Activated CD8-positive, alpha-beta memory T cell treated with anti-CD3 and anti-CD28 coated beads for 24 hours (primary cell): ENCODE measurements around the gene SCARB1.
"Not testable (repeated sequence)": the region's sequence is repeated elsewhere in the genome, so short reads cannot be mapped to it uniquely, and the experiment has no call there.

Experiments used
- DNase-seq: peaks from one replicate; pipeline ENCODE4 v3.0.0-alpha.2; 2020

Gene SCARB1, protein sequence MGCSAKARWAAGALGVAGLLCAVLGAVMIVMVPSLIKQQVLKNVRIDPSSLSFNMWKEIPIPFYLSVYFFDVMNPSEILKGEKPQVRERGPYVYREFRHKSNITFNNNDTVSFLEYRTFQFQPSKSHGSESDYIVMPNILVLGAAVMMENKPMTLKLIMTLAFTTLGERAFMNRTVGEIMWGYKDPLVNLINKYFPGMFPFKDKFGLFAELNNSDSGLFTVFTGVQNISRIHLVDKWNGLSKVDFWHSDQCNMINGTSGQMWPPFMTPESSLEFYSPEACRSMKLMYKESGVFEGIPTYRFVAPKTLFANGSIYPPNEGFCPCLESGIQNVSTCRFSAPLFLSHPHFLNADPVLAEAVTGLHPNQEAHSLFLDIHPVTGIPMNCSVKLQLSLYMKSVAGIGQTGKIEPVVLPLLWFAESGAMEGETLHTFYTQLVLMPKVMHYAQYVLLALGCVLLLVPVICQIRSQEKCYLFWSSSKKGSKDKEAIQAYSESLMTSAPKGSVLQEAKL

DNA sequence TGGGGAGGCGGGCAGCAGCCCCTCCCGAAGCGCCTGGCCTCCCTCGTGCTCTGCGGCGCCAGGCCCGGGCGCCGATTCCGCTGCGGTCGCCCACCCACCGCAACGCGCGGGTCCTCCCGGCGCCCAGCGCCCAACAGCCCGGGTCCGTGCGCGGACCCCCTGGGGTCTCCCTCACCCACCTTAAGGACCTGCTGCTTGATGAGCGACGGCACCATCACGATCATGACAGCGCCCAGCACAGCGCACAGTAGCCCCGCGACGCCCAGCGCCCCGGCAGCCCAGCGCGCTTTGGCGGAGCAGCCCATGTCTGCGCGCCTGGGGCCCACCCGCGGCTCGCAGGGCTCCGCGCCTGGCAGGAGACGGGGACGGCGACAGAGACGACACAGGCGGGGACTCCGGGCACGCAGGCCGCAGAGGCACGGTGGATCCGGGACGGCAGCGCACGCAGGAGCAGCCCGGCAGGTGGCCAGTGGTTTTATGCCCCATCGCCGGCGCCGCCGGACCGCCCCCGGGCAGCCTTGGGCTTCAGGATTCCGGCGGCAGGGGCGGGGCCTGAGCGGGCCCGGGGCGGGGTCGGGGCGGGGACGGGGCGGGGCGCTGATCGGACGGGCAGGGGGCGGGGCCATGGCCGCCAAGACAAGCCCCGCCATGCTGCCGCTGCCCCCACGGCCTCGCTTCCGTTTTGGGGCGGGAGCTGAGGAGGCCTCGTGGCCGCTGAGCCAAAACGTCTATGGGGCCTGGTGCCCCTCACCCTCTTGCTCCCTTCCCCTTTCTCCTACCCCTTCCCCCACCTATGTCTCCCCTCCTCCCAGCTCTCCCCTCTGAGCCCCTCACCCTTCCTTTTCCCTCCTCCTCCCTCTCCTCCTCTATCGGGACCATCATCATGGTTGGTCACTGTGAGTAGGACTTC, at the start of gene SCARB1:
SCARB1 (minus strand) TSS at position 449 of the 910 bp plus-strand sequence; CDS start at position 305, 144 bp downstream.
- DNase-seq: peak; percentile 95

DNA sequence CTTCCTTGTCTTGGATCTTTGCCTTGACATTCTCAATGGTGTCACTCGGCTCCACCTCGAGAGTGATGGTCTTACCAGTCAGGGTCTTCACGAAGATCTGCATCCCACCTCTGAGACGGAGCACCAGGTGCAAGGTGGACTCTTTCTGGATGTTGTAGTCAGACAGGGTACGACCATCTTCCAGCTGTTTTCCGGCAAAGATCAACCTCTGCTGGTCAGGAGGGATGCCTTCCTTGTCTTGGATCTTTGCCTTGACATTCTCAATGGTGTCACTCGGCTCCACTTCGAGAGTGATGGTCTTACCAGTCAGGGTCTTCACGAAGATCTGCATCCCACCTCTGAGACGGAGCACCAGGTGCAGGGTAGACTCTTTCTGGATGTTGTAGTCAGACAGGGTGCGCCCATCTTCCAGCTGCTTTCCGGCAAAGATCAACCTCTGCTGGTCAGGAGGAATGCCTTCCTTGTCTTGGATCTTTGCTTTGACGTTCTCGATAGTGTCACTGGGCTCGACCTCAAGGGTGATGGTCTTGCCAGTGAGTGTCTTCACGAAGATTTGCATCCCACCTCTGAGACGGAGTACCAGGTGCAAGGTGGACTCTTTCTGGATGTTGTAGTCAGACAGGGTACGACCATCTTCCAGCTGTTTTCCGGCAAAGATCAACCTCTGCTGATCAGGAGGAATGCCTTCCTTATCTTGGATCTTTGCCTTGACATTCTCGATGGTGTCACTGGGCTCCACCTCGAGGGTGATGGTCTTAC, 49.0 kb upstream of the SCARB1 start:
- not testable (repeated sequence) for DNase-seq

DNA sequence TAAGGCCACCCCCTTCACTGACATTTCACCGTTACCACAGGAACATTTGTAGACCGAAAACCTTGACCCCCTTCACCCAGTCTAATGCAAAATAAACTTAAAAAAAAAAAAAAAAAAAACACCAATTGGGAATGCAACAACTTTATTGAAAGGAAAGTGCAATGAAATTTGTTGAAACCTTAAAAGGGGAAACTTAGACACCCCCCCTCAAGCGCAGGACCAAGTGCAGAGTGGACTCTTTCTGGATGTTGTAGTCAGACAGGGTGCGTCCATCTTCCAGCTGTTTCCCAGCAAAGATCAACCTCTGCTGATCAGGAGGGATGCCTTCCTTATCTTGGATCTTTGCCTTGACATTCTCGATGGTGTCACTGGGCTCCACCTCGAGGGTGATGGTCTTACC, 47.9 kb upstream of the SCARB1 start:
- not testable (repeated sequence) for DNase-seq

DNA sequence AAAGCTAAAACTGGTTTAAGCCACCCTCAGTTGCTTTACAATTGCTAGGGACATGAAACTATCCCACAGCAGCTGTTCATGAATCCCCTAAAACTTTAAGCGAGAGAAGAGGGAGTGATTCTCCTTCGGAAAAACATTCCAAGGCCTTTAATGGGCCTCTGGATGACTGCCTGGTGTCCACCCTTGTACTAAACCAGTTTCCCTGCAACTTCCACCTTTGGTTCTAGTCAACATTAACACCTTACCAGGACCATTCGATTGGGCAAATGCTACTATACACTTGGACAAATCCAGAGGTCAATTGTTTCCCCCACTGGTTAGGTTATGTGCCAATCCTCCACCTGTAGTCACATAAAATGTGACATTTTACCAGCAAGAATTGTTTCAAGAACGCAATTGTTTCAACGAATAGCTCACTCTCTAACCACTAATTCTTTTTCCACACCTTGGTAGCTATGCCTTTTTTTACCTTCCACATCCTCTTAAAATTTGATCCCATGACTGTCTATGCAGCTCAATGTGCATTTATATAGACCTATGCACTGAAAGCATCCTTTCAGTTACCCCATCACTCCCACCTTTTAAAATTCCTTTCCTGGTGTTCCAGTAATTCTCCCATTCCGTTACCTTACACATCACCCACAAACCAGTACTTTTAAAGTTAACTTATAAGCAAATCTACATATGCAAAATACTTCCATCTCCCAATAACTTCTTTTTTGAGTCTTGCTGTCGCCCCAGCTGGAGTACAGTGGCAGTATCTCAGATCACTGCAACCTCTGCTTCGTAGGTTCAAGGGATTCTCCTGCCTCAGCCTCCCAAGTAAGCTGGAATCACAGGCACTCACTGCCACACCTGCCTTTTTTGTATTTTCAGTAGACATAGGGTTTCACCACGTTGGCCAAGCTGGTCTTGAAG, 47.2 kb upstream of the SCARB1 start:
- no peak for DNase-seq

DNA sequence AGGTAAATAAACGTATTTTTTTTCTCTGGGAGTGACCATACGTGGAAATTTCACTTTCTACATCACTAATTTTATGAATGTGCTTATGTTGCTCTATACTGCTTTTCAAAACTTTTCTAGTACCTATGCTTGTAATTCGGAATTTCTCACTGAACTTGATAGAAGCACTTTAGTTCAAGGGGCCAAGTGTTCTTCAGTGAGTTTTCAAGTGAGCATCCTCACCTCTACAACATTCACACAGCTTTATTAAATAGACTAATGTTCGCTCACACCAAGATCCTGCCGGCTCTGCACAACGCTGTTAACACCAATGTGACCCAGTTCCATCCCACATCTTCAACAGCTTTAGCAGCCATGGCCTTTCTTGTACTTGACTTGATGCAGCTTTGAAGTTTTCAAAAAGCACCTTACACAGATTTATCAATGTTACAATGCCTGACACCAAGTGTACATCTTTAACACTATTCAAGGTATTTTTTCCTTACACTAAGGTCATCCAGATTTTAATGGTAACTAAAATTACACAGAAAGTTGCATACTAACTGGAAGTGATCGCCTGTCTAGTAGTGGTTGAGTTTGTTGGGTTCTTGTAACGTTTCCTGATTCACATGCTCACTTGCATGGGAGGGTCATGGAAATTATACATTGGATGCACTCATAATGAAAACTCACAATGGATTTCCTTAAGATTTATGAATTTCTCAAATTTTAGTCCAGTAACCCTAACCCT, 46.3 kb upstream of the SCARB1 start:
- DNase-seq: no peak

DNA sequence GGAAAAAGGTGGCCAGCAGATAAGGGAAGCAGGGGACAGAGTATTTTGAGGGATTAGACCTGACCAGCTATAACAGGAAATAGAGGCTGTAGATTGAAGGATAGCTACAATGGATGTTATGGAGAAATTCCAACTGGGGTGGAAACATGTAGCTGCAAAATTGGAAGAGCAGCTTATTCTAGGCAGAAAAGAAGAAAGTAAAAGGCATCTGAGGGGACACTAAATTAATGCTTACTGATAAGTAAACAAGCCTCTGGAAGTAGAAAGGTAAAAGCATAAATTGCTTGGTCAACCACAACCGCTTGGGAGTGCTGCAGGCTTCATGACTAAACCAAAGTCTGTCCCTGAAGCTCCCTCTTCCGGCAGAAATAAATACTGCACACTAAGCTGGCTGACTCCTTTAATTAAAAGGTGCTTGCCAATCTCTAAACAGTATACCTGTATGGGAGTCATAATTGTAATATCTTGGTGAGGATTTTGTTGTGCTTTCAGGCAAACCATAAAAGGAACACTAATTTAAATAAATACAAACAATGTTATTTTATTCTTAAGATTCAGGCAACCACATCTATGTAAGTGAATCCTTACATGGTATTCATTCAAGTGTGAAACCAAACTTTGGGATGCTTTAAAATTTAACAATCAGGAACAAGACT, 43.1 kb upstream of the SCARB1 start:
- peak; percentile 89 for DNase-seq

DNA sequence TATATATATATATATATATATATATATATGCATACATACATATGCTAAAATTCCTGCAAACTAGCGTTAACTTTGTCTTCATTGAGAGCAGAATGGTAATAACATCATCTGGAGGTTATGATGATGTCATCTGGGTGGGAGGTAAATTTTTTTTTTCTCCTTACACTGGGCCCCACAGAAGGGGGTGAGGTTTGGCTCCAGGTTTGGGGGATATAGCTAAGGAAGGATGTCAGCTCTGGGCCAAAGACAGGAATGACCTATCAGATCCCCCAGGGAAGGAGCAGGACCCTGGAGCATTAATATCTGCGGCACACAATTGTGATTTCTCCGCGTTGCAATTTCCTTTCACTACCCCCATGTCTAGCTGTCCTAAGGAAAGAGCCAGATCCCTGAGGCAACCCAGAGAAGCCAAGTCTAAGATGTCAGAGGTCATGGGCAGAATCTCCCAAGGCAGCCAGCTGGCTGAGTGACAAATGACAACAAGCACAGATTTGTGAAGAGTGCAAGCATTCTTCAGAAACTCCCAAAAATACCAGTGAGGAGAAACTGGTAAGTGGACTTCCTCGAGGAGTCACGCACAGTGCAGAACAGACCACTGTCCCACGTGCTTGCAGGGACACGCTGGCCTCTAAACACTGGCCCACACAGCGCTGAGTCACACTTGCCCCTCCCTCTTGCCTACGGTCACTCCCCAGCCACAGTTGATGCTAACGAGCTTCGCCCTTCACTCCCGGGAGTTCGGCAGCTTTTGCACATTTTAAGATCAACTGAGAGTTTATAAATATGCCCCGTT, 40.8 kb upstream of the SCARB1 start:
- no peak for DNase-seq

DNA sequence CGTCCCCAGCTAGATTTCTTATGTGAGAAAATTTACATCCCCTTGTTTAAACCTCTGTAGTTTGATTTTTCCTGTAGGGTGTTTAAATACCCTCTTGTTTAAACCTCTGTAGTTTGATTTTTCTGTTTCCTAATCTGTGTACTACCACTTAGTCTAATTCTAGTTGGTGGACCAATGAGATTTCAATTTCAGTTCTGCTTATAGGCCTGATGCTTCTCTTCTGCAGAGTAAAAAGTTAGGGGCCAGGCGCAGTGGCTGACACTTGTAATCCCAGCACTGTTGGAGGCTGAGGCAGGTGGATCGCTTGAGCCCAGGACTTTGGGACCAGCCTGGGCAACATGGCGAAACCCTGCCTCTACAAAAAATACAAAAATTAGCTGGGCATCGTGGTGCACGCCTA, 39.3 kb upstream of the SCARB1 start:
- no peak for DNase-seq

DNA sequence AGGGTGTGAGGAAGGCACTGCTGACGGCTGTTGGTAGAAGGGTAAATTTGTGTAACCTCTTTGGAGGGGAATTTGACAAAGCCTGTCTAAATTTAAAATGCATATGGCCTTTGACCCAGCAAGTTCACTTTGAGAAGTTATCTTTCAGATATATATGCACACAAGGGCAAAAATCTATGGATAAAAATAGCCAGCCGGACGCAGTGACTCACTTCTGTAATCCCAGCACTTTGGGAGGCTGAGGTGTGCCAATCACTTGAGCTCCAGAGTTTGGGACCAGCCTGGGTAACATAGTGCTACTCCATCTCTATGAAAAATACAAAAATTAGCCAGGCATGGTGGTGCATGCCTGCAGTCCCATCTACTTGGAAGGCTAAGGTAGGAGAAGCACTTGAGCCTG, 37.3 kb upstream of the SCARB1 start:
- DNase-seq: no peak

DNA sequence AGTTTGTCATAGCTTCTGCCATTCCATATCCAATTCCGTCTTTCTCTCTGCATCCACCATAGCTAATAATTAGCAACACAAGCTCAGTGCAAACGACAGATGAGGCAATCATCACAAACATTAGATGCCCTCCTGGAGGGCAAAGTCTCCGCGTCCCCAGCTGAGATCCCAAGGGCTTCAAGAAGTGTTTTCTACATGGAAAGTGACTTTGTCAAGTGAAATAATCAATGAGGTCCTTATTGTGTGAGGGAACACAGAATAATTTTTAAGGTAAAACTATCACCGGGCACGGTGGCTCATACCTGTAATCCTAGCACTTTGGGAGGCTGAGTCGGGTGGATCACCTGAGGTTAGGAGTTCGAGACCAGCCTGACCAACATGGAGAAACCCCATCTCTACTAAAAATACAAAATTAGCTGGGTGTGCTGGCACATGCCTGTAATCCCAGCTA, 36.7 kb upstream of the SCARB1 start:
- not testable (repeated sequence) for DNase-seq

DNA sequence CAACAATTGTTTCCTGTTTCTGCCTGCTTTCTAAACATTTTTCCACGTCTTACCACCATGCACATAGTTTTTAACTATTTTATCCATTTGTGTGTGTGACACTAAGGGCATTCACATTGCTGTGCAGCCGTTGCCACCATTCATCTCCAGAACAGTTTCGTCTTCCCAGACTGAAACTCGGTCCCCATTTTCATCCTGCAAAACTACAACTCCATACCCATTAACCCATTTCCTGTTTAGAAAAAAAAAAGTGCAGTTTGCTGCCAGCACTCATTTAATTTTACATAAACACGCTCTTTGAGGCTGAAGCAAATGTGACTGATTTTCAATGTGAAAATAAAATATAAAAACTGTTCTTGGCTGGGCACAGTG, 35.2 kb upstream of the SCARB1 start:
- DNase-seq: no peak

DNA sequence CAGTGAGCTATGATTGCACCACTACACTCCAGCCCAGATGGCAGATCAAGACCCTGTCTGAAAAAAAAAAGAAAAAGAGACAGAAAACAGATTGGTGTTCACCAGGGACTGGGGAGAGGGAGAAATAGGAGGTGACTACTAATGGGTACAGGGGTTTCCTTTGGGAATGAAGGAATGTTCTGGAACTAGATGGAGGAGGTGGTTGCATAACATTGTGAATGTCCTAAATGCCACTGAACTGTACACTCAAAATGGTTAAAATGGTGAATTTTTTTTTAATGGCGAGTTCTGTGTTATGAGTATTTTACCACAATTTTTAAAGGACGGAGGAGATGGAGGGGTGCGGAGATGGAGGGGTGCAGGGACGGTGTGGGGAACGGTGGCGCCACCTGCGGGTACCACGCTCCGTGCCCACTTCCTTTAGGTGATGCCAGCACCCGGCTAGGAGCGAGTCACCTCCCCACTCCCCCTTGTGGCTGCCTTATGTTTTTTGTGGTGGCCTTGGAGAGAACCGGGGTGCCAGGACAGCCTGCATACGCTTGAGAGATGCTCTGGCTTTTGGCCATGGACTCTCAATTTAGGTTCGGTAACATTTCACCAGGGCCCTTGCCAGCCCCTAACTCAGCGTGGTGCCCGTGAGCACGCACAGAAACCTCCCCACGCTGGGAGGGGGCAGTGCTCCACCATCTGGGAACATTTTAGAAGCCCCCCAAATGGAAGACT, 34.7 kb upstream of the SCARB1 start:
- peak; percentile 80 for DNase-seq

DNA sequence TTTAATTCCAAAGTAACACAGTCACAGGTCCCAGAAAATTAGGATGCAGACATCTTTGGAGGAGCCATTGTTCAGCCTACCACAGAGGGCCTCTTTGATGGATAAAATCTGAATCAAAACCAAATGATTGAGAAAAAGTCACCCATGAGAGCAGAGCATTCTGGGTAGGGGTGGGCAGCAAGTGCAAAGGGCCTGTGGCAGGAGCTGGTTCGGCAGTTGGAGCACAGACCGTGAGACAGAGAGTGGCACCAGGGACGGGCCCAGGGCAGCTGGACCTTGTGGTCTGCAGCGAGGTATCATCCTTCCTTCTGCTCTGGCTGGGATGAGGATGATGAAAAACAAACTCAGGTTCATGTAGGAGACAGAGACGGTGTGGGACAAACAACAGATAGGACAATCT, 32.8 kb upstream of the SCARB1 start:
- DNase-seq: no peak

DNA sequence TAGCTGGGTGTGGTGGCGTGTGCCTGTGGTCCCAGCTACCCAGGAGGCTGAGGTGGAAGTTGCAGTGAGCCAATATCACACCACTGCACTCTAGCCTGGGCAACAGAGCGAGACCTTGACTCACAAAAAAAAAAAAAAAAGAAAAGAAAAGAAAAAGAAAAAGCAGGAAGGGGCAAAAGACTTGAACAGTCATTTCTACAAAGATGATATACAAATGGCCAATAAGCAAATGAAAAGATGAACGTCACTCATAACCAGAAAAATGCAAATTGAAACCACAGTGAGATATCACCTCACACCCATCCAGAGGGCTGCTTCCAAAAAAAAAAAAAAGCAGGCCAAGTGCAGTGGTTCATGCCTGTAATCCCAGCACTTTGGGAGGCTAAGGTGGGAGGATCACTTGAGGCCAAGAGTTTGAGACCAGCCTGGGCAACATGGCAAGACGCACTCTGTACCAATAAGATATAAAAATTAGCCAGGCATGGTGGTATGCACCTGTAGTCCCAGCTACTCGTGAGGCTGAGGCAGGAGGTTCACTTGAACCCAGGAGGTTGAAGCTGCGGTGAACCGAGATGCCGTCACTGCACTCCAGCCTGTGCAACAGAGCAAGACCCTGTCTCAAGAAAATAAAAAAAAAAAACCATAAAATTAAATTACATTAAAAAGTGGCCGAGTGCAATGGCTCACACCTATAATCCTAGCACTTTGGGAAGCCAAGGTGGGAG, 30.3 kb upstream of the SCARB1 start:
- DNase-seq: no peak

DNA sequence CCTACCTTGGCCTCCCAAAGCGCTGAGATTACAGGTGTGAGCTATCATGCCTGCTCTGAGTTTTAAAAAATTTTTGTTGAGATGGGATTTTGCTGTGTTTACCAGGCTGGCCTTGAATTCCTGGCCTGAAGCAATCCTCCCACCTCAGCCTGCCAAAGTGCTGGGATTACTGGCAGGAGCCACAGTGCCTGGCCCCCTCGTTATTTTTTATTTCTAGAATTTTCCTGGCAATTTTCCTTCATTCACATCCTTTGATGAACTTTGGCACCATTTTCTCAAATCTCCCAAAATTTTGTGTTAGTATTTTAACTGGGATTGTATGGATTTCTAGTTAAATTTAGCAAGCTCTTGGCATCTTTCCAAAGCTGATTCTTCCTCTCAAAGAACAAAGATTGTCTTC, 24.6 kb upstream of the SCARB1 start:
- DNase-seq: no peak

DNA sequence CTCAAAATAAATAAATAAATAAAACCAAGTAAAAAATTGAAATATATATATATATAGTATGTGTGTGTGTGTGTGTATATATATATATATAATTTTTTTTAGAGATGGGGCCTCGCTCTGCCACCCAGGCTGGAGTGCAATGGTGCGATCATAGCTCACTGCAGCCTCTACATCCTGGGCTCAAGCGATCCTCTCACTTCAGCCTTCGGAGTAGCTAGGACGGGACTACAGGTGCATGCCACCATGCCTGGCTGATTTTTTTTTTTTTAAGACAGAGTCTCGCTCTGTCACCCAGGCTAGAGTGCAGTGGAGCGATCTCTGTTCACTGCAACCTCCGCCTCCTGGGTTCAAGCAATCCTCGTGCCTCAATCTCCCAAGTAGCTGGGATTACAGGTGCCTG, 24.1 kb upstream of the SCARB1 start:
- DNase-seq: not testable (repeated sequence)

DNA sequence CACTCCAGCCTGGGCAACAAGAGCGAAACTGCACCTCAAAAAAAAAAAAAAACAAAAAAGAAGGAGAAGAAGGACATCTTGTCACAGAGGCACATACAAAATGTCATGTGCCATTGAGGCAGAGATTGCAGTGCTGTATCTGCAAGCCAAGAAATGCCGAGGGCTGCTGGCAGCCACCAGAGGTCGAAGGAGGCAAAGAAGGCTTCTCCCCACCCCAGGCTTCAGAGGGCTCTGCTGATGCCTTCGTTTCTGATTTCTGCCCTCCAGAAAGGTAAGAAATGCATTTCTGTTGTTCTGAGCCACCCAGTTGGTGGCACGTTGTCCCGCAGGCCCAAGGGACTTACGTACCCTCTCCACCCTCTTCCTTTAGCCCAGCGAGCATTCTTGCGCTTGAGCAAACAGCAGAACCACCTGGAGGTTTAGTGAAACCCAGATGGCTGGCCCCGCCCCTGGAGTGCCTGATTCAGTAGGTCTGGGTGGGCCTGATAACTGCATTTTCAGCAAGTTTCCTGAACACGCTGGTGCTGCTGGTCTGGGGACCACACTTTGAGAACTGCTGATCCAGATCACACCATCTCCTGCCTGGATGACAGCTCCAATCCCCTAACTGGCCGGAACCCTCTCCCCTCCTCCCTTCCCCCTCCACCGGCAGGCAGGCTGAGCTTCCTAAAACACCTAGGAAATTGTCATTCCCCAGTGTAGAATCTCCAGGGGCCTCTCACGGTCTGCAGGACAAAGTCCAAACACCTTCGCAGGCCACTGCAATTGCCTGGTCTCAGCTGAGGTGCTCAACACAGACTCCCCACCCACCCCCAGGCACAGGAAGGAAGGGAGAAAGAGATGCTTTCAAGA, 21.1 kb upstream of the SCARB1 start:
- no peak for DNase-seq
